ENCODE measurements around the gene COX5B. TPM values are rescaled to one million over a fixed set of nuclear protein-coding genes. Genes with fewer than 3 reads are reported as not detected.

COX5B gene
- total RNA-seq, 1 donor from 2014 or later = 221 TPM

DNA sequence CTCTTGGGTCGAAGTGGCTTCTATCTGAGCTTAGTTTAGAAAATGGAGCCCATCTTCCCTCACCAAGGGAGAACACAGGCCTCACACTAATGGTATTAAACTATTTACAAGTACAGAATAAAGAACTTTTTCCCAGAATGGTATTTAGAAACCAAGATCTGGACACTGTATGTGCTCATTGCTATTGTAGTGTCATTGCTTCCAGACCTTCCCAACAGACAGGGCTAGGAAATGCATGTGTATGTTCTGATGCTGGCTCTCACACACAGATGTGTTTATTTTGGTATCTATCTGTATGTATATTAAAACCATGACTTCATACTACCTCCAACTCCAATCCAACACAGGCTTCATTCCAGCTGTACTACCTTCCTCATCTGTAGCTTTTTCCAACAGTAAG is 8.0 kb downstream of the COX5B start:
- no peak for DNase-seq (ENCODE audit: low spot score)

DNA sequence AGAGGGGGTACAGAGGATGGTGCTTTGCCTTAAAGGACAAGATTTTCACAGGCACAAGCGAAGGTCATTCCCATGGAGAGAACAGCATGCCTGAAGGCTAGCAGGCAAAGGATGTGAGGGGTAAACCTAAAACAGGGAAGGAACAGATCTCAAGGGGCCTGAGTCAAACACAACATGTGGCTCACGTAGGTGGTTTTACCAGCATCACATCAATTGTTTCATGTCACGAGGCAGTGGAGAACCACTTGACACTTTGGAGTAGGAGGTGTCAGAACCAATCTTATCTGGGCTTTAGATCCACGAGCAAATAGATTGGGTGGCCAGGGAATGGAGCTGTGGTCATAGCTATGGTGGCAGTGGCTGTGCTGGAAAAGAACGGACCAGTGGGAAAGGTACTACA is 8.4 kb downstream of the COX5B start:
- no peak for DNase-seq (ENCODE audit: low spot score)

DNA sequence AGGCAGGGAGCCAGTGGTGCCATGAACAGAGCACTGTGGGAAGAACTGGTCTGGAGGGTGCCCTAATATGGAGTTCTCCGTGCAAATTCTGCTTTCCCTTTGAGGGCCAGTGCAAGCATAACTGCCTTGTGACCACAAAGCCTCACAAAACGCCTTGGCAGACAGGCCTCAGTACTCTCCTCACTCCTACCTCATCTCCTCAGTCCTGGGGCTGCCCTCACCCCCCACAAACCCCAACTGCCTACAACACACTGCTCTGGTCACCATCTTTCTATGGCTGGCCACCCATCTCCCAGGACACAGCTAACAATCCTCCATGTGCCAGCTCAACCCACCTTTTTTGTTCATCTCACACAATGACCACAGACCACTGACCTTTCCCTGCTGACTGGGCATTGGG is 8.9 kb downstream of the COX5B start:
- DNase-seq (ENCODE audit: low spot score) = no peak

DNA sequence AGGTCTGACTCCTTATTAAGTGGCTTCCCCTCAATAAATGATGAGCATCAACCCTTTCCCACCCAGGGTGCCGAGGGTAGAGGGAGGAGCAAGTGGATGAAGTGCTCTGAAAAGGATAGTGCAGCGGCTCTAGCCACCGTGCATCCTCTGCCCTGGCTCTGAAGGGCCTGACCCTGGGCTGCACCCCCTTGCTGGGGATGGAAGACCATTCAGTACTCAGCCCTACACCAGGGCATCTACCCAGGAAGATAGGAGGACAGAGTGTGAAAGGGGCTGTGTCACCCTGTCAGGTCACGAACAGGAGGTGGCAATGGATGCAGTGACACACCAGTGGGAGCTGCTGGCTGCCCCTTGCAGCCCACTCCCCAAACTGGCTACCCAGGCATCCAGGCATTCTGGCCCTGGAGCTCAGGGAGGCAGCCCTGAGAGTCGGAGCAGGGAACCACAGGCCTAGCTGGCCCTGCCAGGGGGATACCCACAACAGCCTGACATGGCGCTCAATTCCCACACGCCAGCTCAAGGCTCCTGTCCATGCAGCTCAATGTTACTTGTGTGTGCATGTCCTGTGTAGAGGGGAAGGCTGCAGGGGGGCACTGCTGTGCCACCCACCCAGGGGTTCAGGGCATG is 10.4 kb downstream of the COX5B start:
- no peak for DNase-seq (ENCODE audit: low spot score)

DNA sequence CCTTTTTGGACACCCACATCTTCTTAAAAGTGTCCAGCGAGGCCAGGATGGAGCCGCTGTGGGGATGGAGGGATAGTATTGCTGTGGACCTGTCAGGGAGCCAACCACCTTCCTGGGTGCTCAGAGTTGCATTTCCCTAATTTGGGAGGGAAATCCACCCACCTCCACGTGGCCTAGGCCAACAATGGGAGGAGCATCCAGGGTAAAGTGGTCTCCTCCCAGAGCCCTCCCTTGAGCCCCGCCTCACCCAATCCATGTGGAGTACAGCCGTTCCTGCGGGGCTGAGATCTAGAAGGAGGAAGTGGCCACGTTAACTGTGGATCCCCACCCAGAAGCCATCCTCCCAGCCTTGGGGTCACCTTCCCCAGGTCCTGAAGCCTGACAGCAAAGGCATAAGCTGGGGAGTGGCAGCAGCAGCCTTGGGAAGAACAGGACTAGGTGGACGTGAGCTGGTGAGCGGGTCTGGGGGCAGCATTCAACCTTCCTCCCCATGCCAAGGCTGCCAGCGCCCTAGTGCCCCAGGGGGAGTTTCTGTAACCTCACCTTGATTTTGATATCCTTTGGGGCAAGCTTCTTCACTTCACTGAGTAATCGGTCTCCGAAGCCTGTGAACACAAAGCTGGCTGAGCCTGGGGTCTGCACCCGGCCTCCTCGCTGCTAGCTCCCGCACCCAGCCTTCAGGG is 11.2 kb downstream of the COX5B start:
- no peak for DNase-seq (ENCODE audit: low spot score)

DNA sequence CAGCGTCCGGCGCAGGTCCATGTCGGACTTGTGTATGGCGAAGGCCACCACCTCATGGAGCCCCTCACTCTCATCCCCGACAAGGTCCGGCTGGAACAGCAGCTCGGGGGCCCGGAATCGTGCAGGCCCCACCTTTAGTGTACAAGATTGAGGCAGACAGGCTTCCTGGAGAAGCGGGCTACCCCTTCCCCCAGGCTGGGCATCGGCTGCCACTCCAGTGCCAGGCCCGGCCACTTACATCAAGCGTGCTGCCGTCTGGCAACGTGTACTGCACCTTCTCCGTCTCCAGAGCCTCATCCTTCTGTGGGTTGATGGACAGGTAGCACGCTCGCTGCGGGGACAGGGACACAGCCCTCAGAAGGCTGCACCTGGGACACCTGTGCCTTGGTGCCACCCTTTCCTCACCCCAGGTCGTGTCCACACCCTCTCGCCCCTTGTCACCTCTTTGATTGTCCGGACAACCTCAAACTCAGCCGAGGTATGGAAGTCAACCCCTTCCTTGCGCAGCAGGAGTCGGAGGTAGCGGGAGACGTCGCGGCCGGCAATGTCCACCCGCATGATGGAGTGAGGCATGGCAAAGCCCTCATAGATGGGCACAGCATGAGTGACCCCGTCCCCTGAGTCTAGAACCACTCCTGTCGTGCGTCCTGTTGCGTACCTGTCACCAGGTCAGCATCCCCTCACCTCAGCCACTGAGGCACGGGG is 12.3 kb downstream of the COX5B start:
- DNase-seq (ENCODE audit: low spot score) = no peak

DNA sequence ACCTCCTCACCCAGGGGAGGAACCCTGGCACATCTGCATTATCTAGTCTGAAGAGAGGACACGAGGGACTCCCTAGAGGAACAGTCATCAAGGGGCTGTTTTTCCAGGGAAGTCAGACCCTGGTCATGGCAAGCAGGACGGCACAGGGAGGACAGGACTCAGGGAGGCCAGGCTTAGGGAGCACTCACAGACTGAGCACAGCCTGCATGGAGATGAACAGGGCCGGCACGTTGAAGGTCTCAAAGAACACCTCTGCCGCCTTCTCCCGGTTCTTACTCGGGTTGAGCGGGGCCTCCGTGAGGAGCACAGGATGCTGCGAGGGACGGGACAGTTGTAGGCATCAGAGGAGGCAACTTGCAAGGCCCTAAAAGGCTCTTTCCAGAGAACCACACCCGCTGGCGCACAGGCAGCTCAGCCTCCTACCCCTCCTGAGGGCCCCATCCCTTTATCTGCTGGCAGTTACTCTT is 12.9 kb downstream of the COX5B start:
- DNase-seq (ENCODE audit: low spot score) = no peak

DNA sequence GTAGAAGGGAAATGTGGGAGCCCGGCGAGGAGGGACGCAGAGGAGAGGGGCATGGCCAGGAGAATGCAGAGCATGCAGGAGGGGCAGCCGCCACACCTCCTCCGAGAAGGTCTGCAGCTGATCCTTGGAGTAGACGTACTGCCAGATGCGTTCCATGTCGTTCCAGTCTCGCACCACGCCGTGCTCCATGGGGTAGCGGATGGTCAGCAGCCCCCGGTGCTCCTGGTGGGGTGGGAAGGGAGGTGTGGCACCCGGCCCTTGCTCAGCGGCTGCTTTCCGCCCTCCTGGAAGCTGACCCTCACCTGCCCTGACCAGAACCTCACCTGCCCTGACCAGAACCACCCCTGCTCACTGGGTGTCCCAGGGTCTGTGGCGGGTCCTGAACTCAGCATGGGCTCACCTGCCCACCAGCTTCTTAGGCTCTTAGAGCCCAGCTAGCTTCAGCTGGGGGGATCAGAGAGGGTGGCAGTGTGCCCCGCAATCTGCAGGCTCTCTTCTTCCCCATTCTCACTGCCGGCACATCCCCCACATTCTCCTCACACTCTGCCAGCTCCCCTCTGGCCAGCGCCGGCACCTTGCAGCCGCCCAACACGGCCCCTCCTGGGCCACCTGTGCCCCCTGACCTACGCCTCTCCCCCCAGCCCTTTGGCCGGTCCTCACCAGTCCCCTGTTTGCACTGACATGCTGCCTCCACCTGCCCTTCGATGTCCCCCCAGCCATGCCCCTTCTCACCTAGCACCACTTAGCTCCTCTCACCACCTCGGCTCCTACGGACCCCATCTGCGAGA is 13.6 kb downstream of the COX5B start:
- DNase-seq (ENCODE audit: low spot score) = no peak

DNA sequence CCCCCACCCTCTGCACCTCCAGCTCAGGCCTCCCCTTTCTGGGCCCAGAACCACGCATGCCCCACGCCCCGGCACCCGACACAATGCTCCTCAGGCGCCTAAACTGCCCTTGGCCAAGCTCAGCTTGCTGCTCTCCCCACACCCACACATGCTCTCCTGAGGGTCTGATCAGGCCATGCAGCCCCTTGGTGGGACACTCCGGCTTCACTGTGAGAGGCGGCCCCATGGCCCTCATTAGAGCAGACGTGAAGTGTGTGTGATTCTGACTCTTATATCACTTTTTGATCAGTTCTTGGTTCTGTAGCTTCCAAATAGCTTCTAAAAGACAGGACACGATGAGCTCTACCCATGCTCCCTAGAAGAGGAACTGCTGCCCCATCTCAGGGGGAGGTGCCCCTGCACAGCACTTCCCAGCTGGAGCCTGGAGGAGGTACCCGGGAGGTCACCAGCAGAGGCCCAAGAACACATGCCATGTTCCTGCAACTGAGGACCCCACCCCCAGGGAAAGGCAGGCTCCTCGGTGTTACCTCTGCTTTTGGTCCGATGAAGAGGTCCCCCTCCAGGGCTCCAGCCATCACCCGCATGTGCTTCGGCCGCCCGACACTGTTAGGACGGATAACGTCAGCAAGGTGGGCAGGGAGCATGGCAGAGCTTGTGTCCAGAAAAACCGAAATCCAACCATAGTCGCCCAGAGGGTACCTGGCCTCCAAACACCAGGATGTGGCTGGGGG is 14.3 kb downstream of the COX5B start:
- no peak for DNase-seq (ENCODE audit: low spot score)

DNA sequence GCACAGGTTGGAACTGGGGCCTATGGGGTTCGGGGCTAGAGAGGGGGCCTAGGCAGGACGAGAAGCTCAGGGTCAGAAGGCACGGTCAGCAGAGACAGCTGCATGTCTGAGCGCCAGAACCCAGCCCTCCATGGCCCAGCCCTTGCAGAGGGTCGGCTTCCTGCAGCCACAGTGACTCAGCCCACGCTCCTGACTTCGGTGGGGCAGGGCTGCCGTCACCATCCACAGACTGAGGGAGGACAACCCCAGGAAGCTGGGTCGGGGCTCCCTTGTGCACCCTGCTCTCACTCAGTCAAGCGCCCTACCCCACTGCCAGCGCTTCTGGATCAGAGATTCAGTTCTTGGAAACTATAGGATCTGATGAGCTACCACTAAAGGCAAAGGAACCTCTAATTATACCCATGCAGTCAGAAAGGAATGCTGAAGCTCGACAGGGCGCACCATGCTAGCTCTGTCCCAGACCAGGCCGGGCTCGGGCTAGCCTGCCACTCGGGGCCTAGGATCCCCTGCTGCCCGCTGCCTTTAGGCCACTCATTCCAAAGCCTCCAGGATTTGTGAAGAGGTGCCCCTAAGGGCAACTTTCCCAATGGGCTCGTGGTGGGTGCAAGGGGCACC is 15.0 kb downstream of the COX5B start:
- no peak for DNase-seq (ENCODE audit: low spot score)

DNA sequence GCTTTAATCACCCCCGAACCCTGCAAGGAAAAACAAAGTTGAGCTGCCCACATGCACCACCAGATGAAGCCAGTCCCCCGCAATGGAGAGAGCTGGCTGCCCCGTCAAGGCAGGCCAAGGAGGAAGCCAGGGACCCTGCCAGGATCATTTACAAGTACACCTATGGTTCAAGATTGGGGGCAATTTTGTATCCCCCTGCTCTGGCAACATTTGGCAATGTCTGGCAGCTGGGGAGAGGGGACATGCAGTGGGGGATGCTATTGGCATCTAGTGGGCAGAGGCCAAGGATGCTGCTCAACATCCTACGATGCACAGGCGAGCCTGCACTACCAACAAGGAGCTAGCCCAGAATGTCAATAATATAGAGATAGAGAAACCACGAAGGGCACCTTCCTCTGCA is 16.1 kb downstream of the COX5B start:
- DNase-seq (ENCODE audit: low spot score) = no peak

DNA sequence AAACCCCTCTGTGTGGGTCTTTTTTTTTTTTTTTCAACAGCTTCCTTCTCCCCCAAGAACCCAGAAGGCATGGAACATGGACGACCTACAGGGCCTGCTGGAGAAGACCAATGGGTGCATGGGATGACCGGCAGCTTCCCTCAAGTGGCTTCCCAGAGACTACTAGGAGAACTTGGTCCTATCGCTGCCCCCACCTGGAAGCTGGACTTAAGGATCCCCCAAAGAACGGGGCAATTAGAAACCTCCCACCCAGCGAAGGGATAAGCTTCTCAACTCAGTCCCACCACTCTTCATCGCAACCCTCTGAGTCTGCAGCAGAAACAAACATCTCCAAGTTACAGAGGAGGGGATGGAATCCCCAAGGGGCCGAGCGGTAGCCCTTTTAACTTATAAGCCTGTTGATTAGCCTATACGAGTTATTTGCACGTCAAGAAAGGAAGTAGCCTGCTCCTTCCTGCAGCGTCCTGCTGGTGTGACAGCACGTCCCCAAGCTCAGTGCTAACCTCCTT is 16.6 kb downstream of the COX5B start:
- no peak for DNase-seq (ENCODE audit: low spot score)

DNA sequence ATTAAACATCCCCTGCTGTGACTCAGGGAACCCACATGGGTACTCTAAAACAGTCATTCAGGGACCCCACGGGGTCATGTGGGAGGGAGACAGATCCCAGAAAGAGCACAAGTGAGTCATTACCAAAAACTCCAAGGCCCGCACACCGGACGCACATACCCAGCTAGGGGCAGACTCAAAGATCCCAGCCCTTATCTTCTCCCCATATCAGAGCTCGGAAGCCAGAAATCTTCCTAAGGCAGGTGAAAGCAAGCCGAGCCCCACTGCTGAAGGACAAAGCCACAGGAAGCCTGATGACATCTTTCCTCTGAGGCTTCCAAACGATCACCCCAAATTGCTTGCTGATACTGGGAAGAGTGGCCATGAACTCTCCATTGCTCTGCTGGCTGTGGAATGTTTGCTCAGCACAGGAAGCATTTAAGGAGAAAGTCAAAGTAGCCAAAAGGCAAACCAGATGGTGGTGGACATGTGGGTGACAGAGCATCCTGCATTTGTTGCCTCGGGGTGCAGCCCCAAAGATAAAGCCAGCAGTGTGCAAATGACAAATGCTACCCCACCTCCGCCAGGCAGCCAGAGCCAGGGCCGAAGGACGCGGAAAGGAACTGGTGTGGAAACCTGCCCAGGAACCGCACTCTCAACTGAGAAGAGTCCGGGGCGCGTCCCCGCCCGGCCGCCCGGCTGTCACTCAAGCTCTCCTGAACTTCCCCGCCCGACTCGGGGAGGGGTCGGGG is 17.2 kb downstream of the COX5B start:
- no peak for DNase-seq (ENCODE audit: low spot score)

DNA sequence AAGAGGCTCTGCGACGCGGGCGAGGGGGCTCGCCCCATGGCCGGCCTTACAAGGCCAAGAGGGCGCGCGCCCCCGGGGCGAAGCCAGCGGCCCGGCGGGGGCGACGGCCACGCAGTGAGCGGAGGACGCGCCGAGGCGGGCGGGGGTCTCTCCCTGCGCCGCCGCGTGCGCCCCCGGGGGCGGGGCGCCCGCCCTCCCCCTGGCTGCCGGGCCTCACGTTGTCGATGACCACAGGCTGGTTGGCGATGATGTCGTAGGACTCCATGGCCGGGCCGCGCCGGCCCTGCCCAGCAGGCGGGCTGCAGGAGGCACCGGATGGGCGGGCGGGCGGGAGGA is 17.7 kb downstream of the COX5B start:
- no peak for DNase-seq (ENCODE audit: low spot score)

DNA sequence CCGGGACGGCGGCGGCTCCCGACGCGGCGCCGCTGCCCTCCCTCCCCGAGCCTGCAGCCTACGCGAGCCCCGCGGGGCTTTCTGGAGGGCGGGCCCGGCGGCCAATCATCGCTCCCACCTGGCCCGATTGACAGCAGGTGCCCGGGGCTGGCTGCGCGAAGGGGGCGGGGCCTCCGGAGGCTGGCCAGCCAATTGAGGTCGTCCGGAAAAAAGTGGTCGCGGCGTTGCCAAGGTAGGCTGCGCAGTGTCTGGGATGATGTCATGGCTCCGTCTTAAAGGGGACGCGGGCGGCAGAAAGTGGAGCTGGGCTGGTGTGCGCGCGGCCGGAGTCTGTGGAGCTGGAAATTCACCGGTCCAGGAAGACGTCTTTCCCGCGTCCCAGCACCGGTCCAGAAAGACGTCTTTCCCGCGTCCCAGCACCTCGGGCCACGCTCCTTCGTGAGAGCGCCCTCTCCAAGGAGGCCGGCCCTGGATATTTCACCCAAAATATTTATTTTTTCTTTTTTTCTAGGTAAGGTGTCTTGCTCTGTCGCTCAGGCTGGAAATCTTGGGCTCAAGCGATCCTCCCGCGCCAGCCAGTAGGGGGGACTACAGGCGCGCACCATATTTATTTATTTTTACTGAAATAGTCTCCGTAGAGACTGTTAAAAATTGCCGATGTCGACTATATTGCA is 18.2 kb downstream of the COX5B start, which contains the start of gene ACTR1B:
Gene ACTR1B, minus strand, starts transcription at position 83 of the 674 bp plus-strand sequence. CDS start 154 bp downstream, outside the sequence.
- DNase-seq (ENCODE audit: low spot score) = peak; percentile 99

DNA sequence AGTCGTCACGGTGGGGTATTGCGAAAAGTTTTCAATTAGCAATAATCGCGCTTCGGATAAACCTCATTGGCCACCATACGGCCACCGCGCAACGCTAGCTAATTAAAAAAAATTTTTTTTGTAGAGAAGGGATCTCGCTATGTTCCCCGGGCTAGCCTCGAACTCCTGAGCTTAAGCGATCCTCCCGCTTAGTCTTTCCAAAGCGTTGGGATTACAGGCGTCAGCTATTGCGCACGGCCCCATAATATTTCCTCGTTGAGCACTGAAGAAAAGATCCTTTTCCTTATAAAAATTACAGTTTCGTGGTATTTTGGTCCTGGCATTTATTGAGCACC is 18.7 kb downstream of the COX5B start:
- DNase-seq (ENCODE audit: low spot score) = no peak

DNA sequence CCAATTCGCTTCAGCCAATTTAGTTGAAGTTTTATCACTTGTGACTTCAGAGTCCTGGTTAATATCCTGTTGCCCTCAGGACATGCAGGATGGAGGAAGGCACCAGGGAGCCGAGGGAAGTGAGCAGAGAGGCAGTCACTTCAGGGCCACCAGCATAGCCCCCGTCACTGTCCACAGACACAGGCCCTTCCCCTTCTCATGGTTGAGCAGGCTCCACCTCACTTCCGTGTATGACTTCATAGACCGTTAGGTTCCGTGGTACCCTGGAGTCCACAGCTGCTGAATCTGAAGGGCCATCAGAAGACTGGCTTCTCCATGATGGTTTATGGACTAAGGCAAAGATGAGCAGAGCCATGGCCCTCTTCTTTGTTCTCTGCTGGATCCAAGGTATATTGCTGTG is 23.6 kb downstream of the COX5B start, which contains the start of gene C2orf92:
Gene C2orf92, plus strand, starts transcription at position 266 of the 400 bp plus-strand sequence. Its CDS starts 76 bp downstream, at position 342.
- no peak for DNase-seq (ENCODE audit: low spot score)

DNA sequence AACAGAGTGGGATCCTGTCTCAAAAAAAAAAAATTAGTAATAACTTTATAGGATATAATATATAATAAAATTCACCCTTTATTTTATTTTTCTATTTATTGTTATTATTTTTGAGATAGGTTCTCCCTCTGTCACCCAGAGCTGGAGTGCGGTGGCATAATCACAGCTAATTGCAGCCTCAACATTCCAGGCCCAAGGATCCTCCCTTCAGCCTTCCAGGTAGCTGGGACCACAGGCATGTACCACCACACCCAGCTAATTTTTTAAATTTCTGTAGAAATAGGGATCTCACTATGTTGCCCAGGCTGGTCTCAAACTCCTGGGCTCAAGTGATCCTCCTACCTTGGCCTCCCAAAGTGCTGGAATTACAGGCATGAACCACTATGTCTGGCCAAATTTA is 24.6 kb downstream of the COX5B start:
- DNase-seq (ENCODE audit: low spot score) = no peak

DNA sequence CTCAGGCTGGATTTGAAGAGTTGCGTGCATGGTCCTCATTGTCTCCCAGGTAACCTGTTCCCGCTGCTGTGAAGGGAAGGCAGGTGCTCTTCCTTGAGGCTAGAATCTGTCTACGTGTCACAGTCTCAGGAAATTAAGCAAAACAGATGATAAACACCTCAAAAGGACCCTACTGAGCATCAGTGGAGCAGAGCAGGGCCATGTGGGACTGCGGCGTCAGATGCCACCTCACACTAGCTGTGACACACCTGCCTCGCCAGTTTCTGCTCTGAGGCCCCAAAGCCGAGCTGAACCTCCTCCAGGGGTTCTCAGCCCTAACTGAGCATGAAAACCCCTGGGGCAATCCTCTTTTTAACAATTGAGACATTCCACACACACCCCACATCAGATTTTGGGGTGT is 25.7 kb downstream of the COX5B start:
- DNase-seq (ENCODE audit: low spot score) = no peak
